Effector memory CD4-positive, alpha-beta T cell (primary cell): ENCODE data around the gene PQBP1.

Source experiments
- DNase-seq, 3 donors: peaks; one replicate each; pipeline ENCODE4 v3.0.0-alpha.2; 2020
- H3K27ac ChIP-seq: 2 replicates; pipeline ENCODE4 v1.7.0; 2013; ENCODE audit warnings: mild to moderate bottlenecking, low read length, moderate library complexity; ENCODE audit not compliant: insufficient read depth, poor library complexity, severe bottlenecking
- H3K27me3 ChIP-seq: replicated peaks from 2 replicates; pipeline ENCODE4 v1.7.0; 2013; ENCODE audit warnings: mild to moderate bottlenecking, low read length; ENCODE audit not compliant: insufficient read depth, control insufficient read depth, poor library complexity, severe bottlenecking
- H3K36me3 ChIP-seq: 2 replicates; pipeline ENCODE4 v1.7.0; 2013; ENCODE audit warnings: mild to moderate bottlenecking, low read length, moderate library complexity; ENCODE audit not compliant: control insufficient read depth, insufficient read depth
- H3K4me1 ChIP-seq: 2 replicates; pipeline ENCODE4 v1.7.0; 2013; ENCODE audit warnings: low read length, mild to moderate bottlenecking; ENCODE audit not compliant: control insufficient read depth, insufficient read depth, poor library complexity, severe bottlenecking
- H3K4me3 ChIP-seq: 2 replicates; pipeline ENCODE4 v1.7.0; 2013; ENCODE audit warnings: low read length, low read depth, mild to moderate bottlenecking; ENCODE audit not compliant: insufficient read depth, poor library complexity, severe bottlenecking
- H3K9me3 ChIP-seq: 2 replicates; pipeline ENCODE4 v1.7.0; 2013; ENCODE audit warnings: mild to moderate bottlenecking, low read length, moderate library complexity; ENCODE audit not compliant: control insufficient read depth

The PQBP1 gene

DNA sequence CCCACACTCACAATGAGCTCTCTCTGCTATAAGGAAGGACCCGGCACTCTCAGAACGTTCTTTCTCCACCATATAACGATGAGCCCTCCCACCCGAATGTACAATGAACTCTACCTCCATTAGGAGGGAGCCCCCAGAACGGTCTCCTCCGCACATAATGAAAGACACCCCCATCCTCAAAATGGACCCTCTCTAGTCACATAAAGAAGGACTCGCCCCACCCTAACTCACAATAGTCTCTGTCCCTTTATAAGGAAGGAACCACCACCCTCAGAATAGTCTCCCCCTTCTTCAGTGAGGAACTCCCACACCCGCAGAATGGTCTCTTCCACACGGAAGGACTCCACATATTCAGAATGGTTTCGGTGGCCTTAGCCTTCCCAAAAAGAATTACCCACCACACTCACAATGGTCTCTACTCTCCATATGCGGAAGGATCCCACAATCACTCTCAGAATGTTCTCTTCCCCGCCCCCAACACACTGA, 13.2 kb downstream of the PQBP1 start:
- H3K27ac ChIP-seq: peak overlapping the region; percentile 85
- H3K9me3 ChIP-seq: no peaks in the 10 kb centered on the region
- peaks cover 28% of the 10 kb centered on the region for H3K36me3 ChIP-seq
- peaks cover 37% of the 10 kb centered on the region for H3K4me1 ChIP-seq
- peak overlapping the region; percentile 54 for H3K4me3 ChIP-seq
- no peak for DNase-seq
- H3K27me3 ChIP-seq: no peaks in the 10 kb centered on the region

DNA sequence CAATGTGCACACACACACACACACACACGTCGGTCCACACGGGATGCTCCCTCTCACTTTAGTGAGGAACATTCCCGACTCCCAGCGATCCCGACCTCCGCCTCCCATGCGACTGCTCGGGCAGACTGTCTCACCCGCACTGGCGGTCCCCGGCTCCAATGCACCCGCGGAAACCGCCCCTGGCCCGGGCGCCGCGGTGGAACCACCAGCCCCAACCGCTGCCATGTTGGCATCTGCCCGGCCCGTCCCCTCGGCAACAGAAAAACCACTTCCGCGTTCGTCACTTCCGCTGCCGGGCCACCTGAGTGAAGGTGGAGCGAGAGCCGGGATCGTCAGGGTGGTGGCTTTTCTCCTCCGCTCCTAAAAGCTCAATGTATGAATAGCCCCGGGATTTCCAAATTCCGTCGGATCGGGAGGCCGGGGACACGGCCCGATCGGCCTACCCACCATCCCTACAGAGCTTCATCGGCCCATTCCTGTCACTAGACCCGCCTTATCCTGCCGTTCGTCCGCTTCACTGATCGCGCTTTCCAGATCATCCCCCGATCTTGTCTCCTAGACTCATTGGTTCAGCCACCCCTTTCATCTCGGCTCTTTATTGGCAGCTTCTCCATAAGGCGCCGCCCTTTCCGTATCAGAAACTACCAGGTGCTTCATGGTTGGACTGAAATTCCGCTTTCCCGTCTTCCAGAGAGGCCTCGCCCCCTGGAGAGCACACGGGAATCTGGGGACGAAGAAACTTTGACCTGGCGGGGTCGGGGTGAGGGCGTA, 13.9 kb downstream of the PQBP1 start, which contains the start of gene SLC35A2:
TSS of gene SLC35A2 (minus strand) at position 235 of the 771 bp plus-strand sequence. CDS start at position 225, 10 bp downstream.
- Histone ChIP-seq H3K4me3 (peak within 1 kb of the TSS; percentile 54), H3K36me3 (peaks cover 32% of the 10 kb centered on the region), H3K4me1 (peaks cover 39% of the 10 kb centered on the region), H3K9me3 (no peaks in the 10 kb centered on the region), H3K27me3 (no peaks in the 10 kb centered on the region), H3K27ac (peak within 1 kb of the TSS; percentile 85)
- peak; percentile 81 to 84 (median 83) for DNase-seq

DNA sequence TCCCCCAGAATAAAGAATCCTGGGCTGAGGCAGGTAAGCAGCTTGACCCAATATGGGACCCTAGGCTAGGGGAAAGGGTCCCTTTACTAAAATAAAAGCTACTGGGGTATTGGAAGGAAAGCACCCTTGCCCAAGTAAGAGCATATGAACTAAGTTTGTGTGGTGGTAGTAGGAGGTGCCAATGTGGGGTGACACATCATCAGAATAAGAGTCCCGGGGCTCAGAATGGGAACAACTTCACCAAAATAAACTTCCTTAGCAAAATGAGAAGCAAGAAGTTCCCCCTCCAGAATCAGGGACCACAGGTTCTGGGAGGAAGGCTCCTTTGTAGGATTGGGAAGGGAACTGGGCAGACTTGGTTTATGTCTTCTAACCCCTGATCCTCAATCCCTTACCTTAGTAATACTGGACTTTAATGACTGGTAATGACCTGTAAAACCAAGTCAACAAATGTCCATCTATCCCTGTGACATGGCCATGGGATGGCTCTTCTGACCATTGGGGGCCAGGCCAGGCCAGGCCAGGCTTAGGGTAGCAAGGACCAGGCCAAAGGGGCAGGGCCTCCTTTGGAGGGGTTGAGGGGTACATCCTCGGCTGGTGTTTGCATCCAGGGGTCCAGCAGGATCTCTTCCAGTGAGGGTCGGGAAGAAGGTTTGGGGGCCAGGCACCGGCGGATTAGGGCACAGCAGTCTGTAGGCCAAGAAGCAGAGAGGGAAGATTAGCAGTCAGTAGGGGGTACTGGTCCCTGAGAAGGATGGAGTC, 16.1 kb downstream of the PQBP1 start:
- Histone ChIP-seq H3K9me3 (no peaks in the 10 kb centered on the region), H3K27me3 (no peaks in the 10 kb centered on the region), H3K4me1 (peaks cover 44% of the 10 kb centered on the region), H3K27ac (peak overlapping the region; percentile 39), H3K4me3 (no peak overlapping the region), H3K36me3 (peaks cover 39% of the 10 kb centered on the region)
- DNase-seq: no peak

DNA sequence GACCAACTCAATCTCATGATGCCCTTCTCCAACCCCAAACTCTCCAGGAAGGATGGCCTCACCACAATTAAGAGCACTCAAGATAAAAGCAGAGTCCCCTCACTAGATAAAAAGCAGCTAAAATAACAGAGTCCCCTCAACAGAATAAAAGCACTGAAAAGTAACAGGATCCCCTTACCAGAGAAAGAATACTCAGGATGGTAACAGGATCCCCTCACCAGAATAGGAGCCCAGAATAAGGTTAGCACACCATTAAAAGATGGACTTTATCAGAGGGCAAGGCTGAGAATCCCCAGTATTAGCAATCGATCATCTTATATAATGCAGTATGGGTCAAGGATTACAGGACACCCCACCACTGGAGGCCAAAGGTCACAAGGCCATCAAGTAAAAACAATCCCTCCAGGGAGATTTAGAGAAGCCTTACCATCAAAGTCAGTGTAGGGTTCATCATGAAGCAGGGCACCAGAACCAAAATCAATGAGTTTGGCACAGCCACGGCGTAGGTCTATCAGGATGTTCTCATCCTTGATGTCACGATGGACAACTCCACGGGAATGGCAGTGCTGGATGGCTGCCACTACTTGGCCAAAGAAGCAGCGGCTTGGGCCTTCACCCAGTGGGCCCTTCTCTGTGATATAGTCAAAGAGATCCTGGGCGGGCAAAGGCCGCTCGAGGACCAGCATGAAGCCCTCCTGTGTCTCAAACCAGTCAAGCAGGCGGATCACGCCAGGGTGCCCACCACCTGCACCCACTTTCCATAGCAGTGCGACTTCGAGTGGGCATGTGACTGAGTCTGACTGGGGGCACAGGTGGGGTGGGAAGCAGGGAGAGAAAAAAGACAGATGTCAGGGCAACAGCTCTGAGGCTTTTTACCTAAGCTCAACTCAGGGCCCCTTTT, 17.1 kb downstream of the PQBP1 start:
- H3K36me3 ChIP-seq: peaks cover 39% of the 10 kb centered on the region
- H3K27me3 ChIP-seq: no peaks in the 10 kb centered on the region
- DNase-seq: no peak
- H3K9me3 ChIP-seq: no peaks in the 10 kb centered on the region
- peak overlapping the region; percentile 44 for H3K4me3 ChIP-seq
- H3K27ac ChIP-seq: peak overlapping the region; percentile 34
- H3K4me1 ChIP-seq: peaks cover 50% of the 10 kb centered on the region

GRCh38 chrX:48917139-48918001, 19.6 kb downstream of the PQBP1 start:
- Histone ChIP-seq H3K4me1 (peaks cover 54% of the 10 kb centered on the region), H3K4me3 (peak overlapping the region; percentile 79), H3K27ac (peak overlapping the region; percentile 97), H3K27me3 (no peaks in the 10 kb centered on the region), H3K36me3 (peaks cover 39% of the 10 kb centered on the region), H3K9me3 (no peaks in the 10 kb centered on the region)
- DNase-seq: peak; percentile 84 to 86 (median 85)

DNA sequence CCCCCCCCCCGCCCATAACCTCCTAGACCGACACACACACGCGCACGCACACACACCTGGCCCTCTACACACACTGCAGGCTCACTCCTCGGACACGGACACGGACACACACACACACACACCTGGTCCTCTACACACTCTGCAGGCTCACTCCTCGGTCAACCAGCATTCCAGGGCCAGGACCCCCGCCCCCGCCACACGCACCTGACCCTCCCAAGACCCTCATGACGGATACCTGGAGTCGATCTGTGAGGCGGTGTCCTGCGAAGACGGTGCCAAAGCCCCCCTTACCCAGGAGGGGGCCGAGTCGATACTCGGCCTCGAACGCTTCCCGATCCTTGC, 20.5 kb downstream of the PQBP1 start:
- peaks cover 45% of the 10 kb centered on the region for H3K4me1 ChIP-seq

DNA sequence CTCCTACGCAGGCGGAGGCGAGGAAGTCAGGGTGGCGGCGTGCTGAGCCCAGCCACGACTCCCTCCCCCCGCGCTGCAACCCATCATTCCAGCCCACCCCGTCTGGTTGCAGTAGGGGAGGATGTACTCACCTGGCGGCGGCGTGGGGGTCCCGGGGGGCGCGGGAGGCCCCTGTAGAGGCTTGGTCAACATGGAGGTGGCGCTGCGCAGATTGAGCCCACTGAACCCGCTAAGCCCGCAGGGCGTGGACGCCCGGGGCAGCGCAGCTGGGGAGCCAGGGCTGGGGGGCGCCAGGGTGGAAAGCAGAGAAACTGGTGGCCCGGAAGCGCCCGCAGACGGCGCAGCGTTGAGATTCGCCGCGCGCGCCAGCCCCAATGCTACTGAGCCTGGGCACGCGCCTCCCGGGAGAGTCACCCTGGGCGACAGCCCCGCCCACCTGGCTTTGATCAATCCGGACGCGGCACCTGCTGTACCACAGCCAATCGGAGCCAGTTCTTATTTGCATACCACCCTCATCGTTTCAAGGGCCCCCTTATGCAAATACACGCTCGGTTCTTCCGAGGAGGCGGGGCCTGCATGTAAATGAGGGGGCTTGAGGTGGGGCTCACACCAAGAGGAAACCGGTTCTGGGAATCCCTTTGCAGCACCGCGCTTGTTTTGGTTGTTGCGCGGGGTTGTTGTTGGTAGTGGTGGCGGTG, 21.1 kb downstream of the PQBP1 start, which contains the start of gene PIM2:
TSS of gene PIM2 (minus strand) at position 382 of the 698 bp plus-strand sequence. CDS start at position 192, 190 bp downstream.
- H3K4me3 ChIP-seq: peak within 1 kb of the TSS; percentile 79
- H3K27ac ChIP-seq: peak within 1 kb of the TSS; percentile 97
- no peaks in the 10 kb centered on the region for H3K27me3 ChIP-seq
- H3K9me3 ChIP-seq: no peaks in the 10 kb centered on the region
- peaks cover 42% of the 10 kb centered on the region for H3K4me1 ChIP-seq
- peak; percentile 88 to 90 (median 90) for DNase-seq
- peaks cover 37% of the 10 kb centered on the region for H3K36me3 ChIP-seq

More for the DNA sequence above, 20.5 kb downstream of the PQBP1 start:
- DNase-seq: no peak
- Histone ChIP-seq H3K36me3 (peaks cover 38% of the 10 kb centered on the region), H3K4me3 (peak overlapping the region; percentile 79), H3K27me3 (no peaks in the 10 kb centered on the region), H3K27ac (peak overlapping the region; percentile 97), H3K9me3 (no peaks in the 10 kb centered on the region)

DNA sequence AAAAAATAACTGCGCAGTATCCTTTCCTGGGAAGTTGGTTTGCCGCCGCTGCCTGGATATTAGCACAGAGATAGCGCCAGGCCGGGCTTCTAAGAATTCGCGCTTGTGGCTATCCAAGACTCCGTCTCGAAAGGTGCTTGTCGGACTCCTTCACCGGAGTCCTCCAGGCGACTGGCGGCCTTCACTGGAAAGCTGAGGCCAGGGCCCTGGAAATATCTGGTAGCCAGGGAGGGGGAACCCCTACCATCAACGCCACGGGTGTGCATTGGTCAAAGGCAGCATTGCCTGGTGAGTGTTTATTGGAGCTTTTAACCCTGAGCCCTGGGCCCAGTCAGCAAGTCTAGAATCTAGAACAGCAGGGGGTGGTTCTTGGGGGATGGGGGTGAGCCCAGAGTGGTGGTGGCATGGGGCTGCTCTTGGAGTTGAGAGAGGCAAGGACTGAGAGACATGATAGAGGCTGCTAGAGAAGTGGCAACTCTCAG, 21.7 kb downstream of the PQBP1 start:
- peaks cover 36% of the 10 kb centered on the region for H3K36me3 ChIP-seq
- peak overlapping the region; percentile 79 for H3K4me3 ChIP-seq
- H3K4me1 ChIP-seq: peaks cover 42% of the 10 kb centered on the region
- H3K9me3 ChIP-seq: no peaks in the 10 kb centered on the region
- H3K27ac ChIP-seq: peak overlapping the region; percentile 97
- H3K27me3 ChIP-seq: no peaks in the 10 kb centered on the region
- DNase-seq: peak in 1 of 3 donors; percentile 17
